Lung (tissue), 12 donors: Measurements from ENCODE around the gene CARMIL1. TPM values are rescaled to one million over a fixed set of nuclear protein-coding genes. Genes with fewer than 3 reads are reported as not detected.
A peak's percentile ranks its signal among the peaks of the same experiment; 100 is the strongest.

ENCODE experiments used
- ATAC-seq: fragments of 200-7000 bp; cut with Tn5 transposase; one replicate; pipeline ENCODE4 v1.9.1; 2020; ENCODE audit warnings: moderate number of reproducible peaks; ENCODE audit not compliant: insufficient read depth, low FRiP score
- DNase-seq, 3 donors: peaks; one replicate each; pipeline ENCODE4 v3.0.0-alpha.2; 2013 to 2017
- H3K27ac ChIP-seq, 2 donors: one replicate each; pipeline ENCODE4 v1.5.1; 2013; ENCODE audit warnings: mild to moderate bottlenecking in 2 of 2, moderate library complexity in 2 of 2, control low read depth in 1 of 2, inconsistent platforms in 1 of 2, low read depth in 1 of 2, low read length in 1 of 2
- H3K27me3 ChIP-seq, 3 donors: one replicate each; pipeline ENCODE4 v1.5.1; 2013; ENCODE audit warnings: low read length in 2 of 3; ENCODE audit not compliant: control insufficient read depth in 3 of 3, insufficient read depth in 3 of 3
- H3K36me3 ChIP-seq, 4 donors: one replicate each; pipeline ENCODE4 v1.5.1; 2013; ENCODE audit warnings: low read length in 4 of 4, mild to moderate bottlenecking in 1 of 4, moderate library complexity in 1 of 4; ENCODE audit not compliant: control insufficient read depth in 4 of 4, insufficient read depth in 4 of 4
- H3K4me1 ChIP-seq, 5 donors: one replicate each; pipeline ENCODE4 v1.5.1; 2013; ENCODE audit warnings: low read length in 5 of 5, mild to moderate bottlenecking in 2 of 5, moderate library complexity in 1 of 5; ENCODE audit not compliant: control insufficient read depth in 5 of 5, insufficient read depth in 5 of 5
- H3K4me3 ChIP-seq: one replicate; pipeline ENCODE4 v1.5.1; 2013; ENCODE audit warnings: mild to moderate bottlenecking, control low read depth, moderate library complexity
- H3K9ac ChIP-seq, 2 donors: one replicate each; pipeline ENCODE4 v1.5.1; 2013; ENCODE audit warnings: low read length in 2 of 2, control low read depth in 1 of 2; ENCODE audit not compliant: insufficient read depth in 1 of 2
- H3K9me3 ChIP-seq, 4 donors: one replicate each; pipeline ENCODE4 v1.5.1; 2013; ENCODE audit warnings: low read length in 3 of 4, mild to moderate bottlenecking in 1 of 4, moderate library complexity in 1 of 4; ENCODE audit not compliant: control insufficient read depth in 4 of 4, insufficient read depth in 3 of 4
- CTCF ChIP-seq: IDR thresholded peaks from 2 replicates; pipeline ENCODE4 v1.5.1; 2012; ENCODE audit warnings: mild to moderate bottlenecking; ENCODE audit errors: control extremely low read depth, extremely low read depth
- WGBS, 2 donors: extraction: QIAGEN DNeasy Blood & Tissue Kit; methylation state at CpG; one replicate each; pipeline ENCODE4 v1.1.7; 2013; 5-methylcytosine and 5-hydroxymethylcytosine counted together
- polyA plus RNA-seq, 2 donors: library from polyadenylated mRNA; stranded (reverse); fragments of 200-250 nt; gene quantifications; one replicate each; pipeline ENCODE4 v1.2.1, GENCODE V29; 2013
- total RNA-seq, 2 donors: library from RNA; depleted of rRNA in 1 of 2; stranded (reverse); fragments of >200 nt in 1 of 2; gene quantifications; one replicate each; pipeline ENCODE4 v1.2.1, GENCODE V29; 2014 to 2021
- donor health status: control.
- donor health status: control.
- donor health status: Bipolar disorder and iron deficiency.
- donor health status: healthy.
- donor health status: DM: yes; HTN: yes; CAD: no.

The CARMIL1 gene
- total and polyA plus RNA-seq, 4 donors: 8.0 to 38.3 (median 34.9) TPM

- no peaks in the 10 kb centered on the region for H3K4me1 ChIP-seq
- ATAC-seq: no peak
- H3K36me3 ChIP-seq: peaks cover 0 to 7% (median 2%) of the 10 kb centered on the region in 4 donors
- no peak overlapping the region for H3K4me3 ChIP-seq
- H3K9ac ChIP-seq: no peak overlapping the region
- no peaks in the 10 kb centered on the region for H3K27me3 ChIP-seq
- H3K9me3 ChIP-seq: peaks cover 0 to 2% (median 0%) of the 10 kb centered on the region in 4 donors
- H3K27ac ChIP-seq: no peak overlapping the region
- no peak for TF ChIP-seq CTCF
- DNase-seq: no peak
- WGBS, 2 donors: 94 to 95% methylated on average over 2 of the region's 2 CpGs
Observed at GRCh38 chr6:25620391-25620790, 341.2 kb downstream of the CARMIL1 start.

- no peak for ATAC-seq
- Histone ChIP-seq H3K36me3 (peaks cover 0 to 7% (median 2%) of the 10 kb centered on the region in 4 donors), H3K9me3 (peaks cover 0 to 2% (median 0%) of the 10 kb centered on the region in 4 donors), H3K27me3 (no peaks in the 10 kb centered on the region), H3K4me3 (no peak overlapping the region), H3K4me1 (no peaks in the 10 kb centered on the region), H3K9ac (no peak overlapping the region), H3K27ac (no peak overlapping the region)
- DNase-seq: no peak
- 56 to 86% methylated on average over 1 of the region's 1 CpG for WGBS, 2 donors
- no peak for TF ChIP-seq CTCF
Observed at GRCh38 chr6:25623065-25623464, 343.9 kb downstream of the CARMIL1 start.

GRCh38 chr6:25623879-25624278 is 344.7 kb downstream of the CARMIL1 start:
- ATAC-seq: no peak

More at GRCh38 chr6:25623879-25624278, 344.7 kb downstream of the CARMIL1 start:
- Histone ChIP-seq H3K9me3 (peaks cover 0 to 2% (median 0%) of the 10 kb centered on the region in 4 donors), H3K4me3 (no peak overlapping the region), H3K4me1 (no peaks in the 10 kb centered on the region), H3K9ac (no peak overlapping the region), H3K27me3 (no peaks in the 10 kb centered on the region), H3K36me3 (peaks cover 0 to 7% (median 2%) of the 10 kb centered on the region in 4 donors), H3K27ac (no peak overlapping the region)
- WGBS, 2 donors: 86 to 87% methylated on average over 1 of the region's 1 CpG
- TF ChIP-seq CTCF: no peak
- DNase-seq: peak in 1 of 3 donors; percentile 13
